CD4-positive, alpha-beta memory T cell (primary cell): ENCODE measurements around the gene CHST11. TPM values are rescaled to one million over a fixed set of nuclear protein-coding genes. Genes with fewer than 3 reads are reported as not detected.

ENCODE experiments used
- CTCF ChIA-PET: fragments of 350-600 bp; sonication (Branson Sonifier 250); formaldehyde crosslinking; loops from one replicate; lab custom pipeline; 2021; ENCODE audit warnings: inconsistent platforms; ENCODE audit not compliant: partially characterized antibody; lab: Charles Lee
- POLR2A ChIA-PET: fragments of 350-600 bp; sonication (Branson Sonifier 250); formaldehyde crosslinking; loops from one replicate; lab custom pipeline; 2021; ENCODE audit not compliant: partially characterized antibody; lab: Charles Lee
- DNase-seq, 5 donors: peaks; one replicate each; pipeline versions ENCODE4 v3.0.0 to v3.0.0-alpha.2; 2020 to 2022; ENCODE audit warnings: mixed read lengths in 1 of 5
- H3K27ac ChIP-seq: one replicate; pipeline ENCODE4 v1.7.0; 2013; ENCODE audit warnings: low read depth, low read length
- H3K27me3 ChIP-seq: 2 replicates; pipeline ENCODE4 v1.7.0; 2013; ENCODE audit warnings: mild to moderate bottlenecking, low read length, moderate library complexity; ENCODE audit not compliant: insufficient read depth
- H3K36me3 ChIP-seq: 2 replicates; pipeline ENCODE4 v1.7.0; 2013; ENCODE audit warnings: mild to moderate bottlenecking, low read length, moderate library complexity; ENCODE audit not compliant: insufficient read depth
- H3K4me1 ChIP-seq: 2 replicates; pipeline ENCODE4 v1.7.0; 2013; ENCODE audit warnings: mild to moderate bottlenecking, low read length, moderate library complexity; ENCODE audit not compliant: insufficient read depth
- H3K4me3 ChIP-seq, 2 donors: one replicate each; pipeline ENCODE4 v1.7.0; 2013; ENCODE audit warnings: low read length in 2 of 2, mild to moderate bottlenecking in 1 of 2
- H3K9me3 ChIP-seq, 2 donors: one replicate each; pipeline ENCODE4 v1.7.0; 2013; ENCODE audit warnings: low read length in 2 of 2, control low read depth in 1 of 2; ENCODE audit not compliant: control insufficient read depth in 1 of 2
- H3K27ac Mint-ChIP-seq, 7 donors: one replicate each; pipeline ENCODE4 v1.8.0; 2020 to 2021; ENCODE audit warnings: mixed read lengths in 7 of 7, mild to moderate bottlenecking in 6 of 7, inconsistent platforms in 3 of 7, moderate library complexity in 3 of 7
- H3K27me3 Mint-ChIP-seq, 2 donors: one replicate each; pipeline ENCODE4 v1.8.0; 2020 to 2021; ENCODE audit warnings: mixed read lengths in 2 of 2
- H3K36me3 Mint-ChIP-seq, 2 donors: one replicate each; pipeline ENCODE4 v1.8.0; 2020 to 2021; ENCODE audit warnings: mixed read lengths in 2 of 2, inconsistent platforms in 1 of 2, mild to moderate bottlenecking in 1 of 2
- H3K4me1 Mint-ChIP-seq, 4 donors: one replicate each; pipeline ENCODE4 v1.8.0; 2020 to 2021; ENCODE audit warnings: mixed read lengths in 4 of 4, mild to moderate bottlenecking in 1 of 4
- H3K4me3 Mint-ChIP-seq, 8 donors: one replicate each; pipeline ENCODE4 v1.8.0; 2020 to 2021; ENCODE audit warnings: mixed read lengths in 8 of 8, mild to moderate bottlenecking in 7 of 8, moderate library complexity in 6 of 8, inconsistent platforms in 3 of 8
- H3K9me3 Mint-ChIP-seq, 8 donors: one replicate each; pipeline ENCODE4 v1.8.0; 2020 to 2021; ENCODE audit warnings: mixed read lengths in 8 of 8, mild to moderate bottlenecking in 5 of 8, inconsistent platforms in 3 of 8, moderate library complexity in 1 of 8
- intact Hi-C: fragments of 100-400 bp; cut with micrococcal nuclease; formaldehyde crosslinking; loops from one replicate; pipeline ENCODE4 v1.15.1; 2023
- polyA plus RNA-seq, 2 donors: library from polyadenylated mRNA; unstranded; fragments of 300-500 nt; fragmentation: Illumina TruSeq; gene quantifications; one replicate each; pipeline ENCODE4 v1.2.3, GENCODE V29; 2021
- total RNA-seq, 2 experiments: library from RNA; stranded (reverse); gene quantifications; one replicate each; pipeline ENCODE4 v1.2.3, GENCODE V29; 2021

Gene CHST11
- total and polyA plus RNA-seq, 4 experiments from 2014 or later, result 55.1 to 64.6 (median 59.8) TPM

GRCh38 chr12:104439137-104439536 is 17.6 kb upstream of the CHST11 start:
- intact Hi-C loops, result no loop called here
- no peak overlapping the region for H3K4me3 ChIP-seq
- H3K27me3 ChIP-seq, result no peaks in the 10 kb centered on the region
- no peaks in the 10 kb centered on the region for H3K36me3 ChIP-seq
- H3K4me1 Mint-ChIP-seq, result peaks cover 0 to 7% (median 4%) of the 10 kb centered on the region in 4 donors
- ChIA-PET POLR2A (no interaction called here), CTCF (interaction anchor here (1.2 kb wide), 1 partner anchor 57 kb away, joined by 4 read pairs; no protein-coding TSS in a partner anchor)
- no peak overlapping the region for H3K27ac ChIP-seq
- H3K27me3 Mint-ChIP-seq, result peaks cover 6% of the 10 kb centered on the region in 2 donors
- H3K4me1 ChIP-seq, result no peaks in the 10 kb centered on the region
- no peak overlapping the region for H3K27ac Mint-ChIP-seq
- H3K36me3 Mint-ChIP-seq, result no peaks in the 10 kb centered on the region
- H3K9me3 Mint-ChIP-seq, result no peaks in the 10 kb centered on the region
- H3K4me3 Mint-ChIP-seq, result no peak overlapping the region
- no peak for DNase-seq
- H3K9me3 ChIP-seq, result no peaks in the 10 kb centered on the region

GRCh38 chr12:104443008-104443407 is 13.7 kb upstream of the CHST11 start:
- ChIA-PET CTCF (no interaction called here), POLR2A (no interaction called here)
- Mint-ChIP-seq H3K4me1 (peaks cover 0 to 2% (median under 1%) of the 10 kb centered on the region in 4 donors), H3K36me3 (no peaks in the 10 kb centered on the region), H3K27ac (no peak overlapping the region), H3K9me3 (peaks cover 0 to 1% (median 0%) of the 10 kb centered on the region in 8 donors), H3K4me3 (no peak overlapping the region), H3K27me3 (no peaks in the 10 kb centered on the region)
- H3K27me3 ChIP-seq, result no peaks in the 10 kb centered on the region
- no peaks in the 10 kb centered on the region for H3K4me1 ChIP-seq
- no peak overlapping the region for H3K27ac ChIP-seq
- intact Hi-C loops, result no loop called here
- H3K9me3 ChIP-seq, result no peaks in the 10 kb centered on the region
- no peaks in the 10 kb centered on the region for H3K36me3 ChIP-seq
- no peak for DNase-seq
- no peak overlapping the region for H3K4me3 ChIP-seq

GRCh38 chr12:104446646-104447421 is 9.9 kb upstream of the CHST11 start:
- ChIA-PET POLR2A (interaction anchor here (1.0 kb wide), 1 partner anchor 9 kb away, joined by 3 read pairs; no protein-coding TSS in a partner anchor), CTCF (interaction anchor here (1.2 to 2.6 kb wide), 2 partner anchors 65 to 88 kb away, joined by 3 to 7 read pairs; no protein-coding TSS in a partner anchor)
- Histone ChIP-seq H3K4me3 (no peak overlapping the region), H3K36me3 (no peaks in the 10 kb centered on the region), H3K9me3 (no peaks in the 10 kb centered on the region), H3K4me1 (no peaks in the 10 kb centered on the region), H3K27ac (no peak overlapping the region), H3K27me3 (no peaks in the 10 kb centered on the region)
- DNase-seq, result no peak
- intact Hi-C loops, result no loop called here
- peaks cover 0 to 2% (median 0%) of the 10 kb centered on the region in 4 donors for H3K4me1 Mint-ChIP-seq
- H3K36me3 Mint-ChIP-seq, result no peaks in the 10 kb centered on the region
- H3K27ac Mint-ChIP-seq, result no peak overlapping the region
- H3K9me3 Mint-ChIP-seq, result peaks cover 0 to 1% (median 0%) of the 10 kb centered on the region in 8 donors
- no peaks in the 10 kb centered on the region for H3K27me3 Mint-ChIP-seq
- no peak overlapping the region for H3K4me3 Mint-ChIP-seq

- H3K4me1 ChIP-seq, result no peaks in the 10 kb centered on the region
- H3K4me3 ChIP-seq, result no peak overlapping the region
- H3K27ac ChIP-seq, result no peak overlapping the region
- intact Hi-C loops, result no loop called here
- Mint-ChIP-seq H3K4me3 (no peak overlapping the region), H3K27ac (peak overlapping the region in 1 of 7 donors; percentile 23), H3K9me3 (peaks cover 0 to 1% (median 0%) of the 10 kb centered on the region in 8 donors), H3K36me3 (no peaks in the 10 kb centered on the region), H3K4me1 (peaks cover 0 to 2% (median 0%) of the 10 kb centered on the region in 4 donors), H3K27me3 (no peaks in the 10 kb centered on the region)
- POLR2A ChIA-PET, result interaction anchor here (1.0 kb wide), 1 partner anchor 8 kb away, joined by 3 read pairs; no protein-coding TSS in a partner anchor
- no peaks in the 10 kb centered on the region for H3K9me3 ChIP-seq
- CTCF ChIA-PET, result no interaction called here
- H3K36me3 ChIP-seq, result no peaks in the 10 kb centered on the region
- H3K27me3 ChIP-seq, result no peaks in the 10 kb centered on the region
- DNase-seq, result no peak
These were observed 8.7 kb upstream of the CHST11 start for GRCh38 chr12:104448031-104448430.

- CTCF ChIA-PET, result no interaction called here
- no peaks in the 10 kb centered on the region for H3K27me3 ChIP-seq
- no peak overlapping the region for H3K27ac ChIP-seq
- Mint-ChIP-seq H3K4me3 (no peak overlapping the region), H3K27me3 (no peaks in the 10 kb centered on the region), H3K4me1 (peaks cover 0 to 2% (median under 1%) of the 10 kb centered on the region in 4 donors), H3K9me3 (peaks cover 0 to 1% (median 0%) of the 10 kb centered on the region in 8 donors), H3K27ac (no peak overlapping the region), H3K36me3 (no peaks in the 10 kb centered on the region)
- intact Hi-C loops, result no loop called here
- H3K4me3 ChIP-seq, result no peak overlapping the region
- H3K9me3 ChIP-seq, result no peaks in the 10 kb centered on the region
- POLR2A ChIA-PET, result no interaction called here
- H3K4me1 ChIP-seq, result no peaks in the 10 kb centered on the region
- H3K36me3 ChIP-seq, result no peaks in the 10 kb centered on the region
- no peak for DNase-seq
These were observed 8.3 kb upstream of the CHST11 start for GRCh38 chr12:104448451-104448850.

- Mint-ChIP-seq H3K4me3 (no peak overlapping the region), H3K27ac (no peak overlapping the region), H3K9me3 (peaks cover 0 to 1% (median 0%) of the 10 kb centered on the region in 8 donors), H3K4me1 (peaks cover 7 to 14% (median 9%) of the 10 kb centered on the region in 4 donors), H3K36me3 (no peaks in the 10 kb centered on the region), H3K27me3 (no peaks in the 10 kb centered on the region)
- DNase-seq, result no peak
- Histone ChIP-seq H3K4me3 (no peak overlapping the region), H3K9me3 (no peaks in the 10 kb centered on the region), H3K4me1 (peaks cover 5% of the 10 kb centered on the region), H3K36me3 (no peaks in the 10 kb centered on the region), H3K27me3 (no peaks in the 10 kb centered on the region), H3K27ac (no peak overlapping the region)
- intact Hi-C loops, result no loop called here
- ChIA-PET POLR2A (interaction anchor here (1.1 kb wide), 1 partner anchor 11 kb away, joined by 3 read pairs; no protein-coding TSS in a partner anchor), CTCF (interaction anchor here (1.4 kb wide), 1 partner anchor 405 kb away, joined by 3 read pairs; no protein-coding TSS in a partner anchor)
These were observed 6.0 kb upstream of the CHST11 start for GRCh38 chr12:104450700-104451099.

- Histone ChIP-seq H3K9me3 (no peaks in the 10 kb centered on the region), H3K27me3 (no peaks in the 10 kb centered on the region), H3K4me1 (peaks cover 13% of the 10 kb centered on the region), H3K36me3 (no peaks in the 10 kb centered on the region), H3K4me3 (no peak overlapping the region), H3K27ac (no peak overlapping the region)
- POLR2A ChIA-PET, result no interaction called here
- H3K27me3 Mint-ChIP-seq, result no peaks in the 10 kb centered on the region
- peak overlapping the region in 2 of 7 donors; percentile 9 to 53 for H3K27ac Mint-ChIP-seq
- CTCF ChIA-PET, result interaction anchor here (1.3 to 1.4 kb wide), 2 partner anchors 70 to 404 kb away, joined by 3 read pairs; no protein-coding TSS in a partner anchor
- peaks cover 10 to 25% (median 17%) of the 10 kb centered on the region in 4 donors for H3K4me1 Mint-ChIP-seq
- no peak overlapping the region for H3K4me3 Mint-ChIP-seq
- DNase-seq, result no peak
- H3K9me3 Mint-ChIP-seq, result no peaks in the 10 kb centered on the region
- intact Hi-C loops, result no loop called here
- peaks cover 0 to 3% of the 10 kb centered on the region in 2 donors for H3K36me3 Mint-ChIP-seq
These were observed 4.7 kb upstream of the CHST11 start for GRCh38 chr12:104452087-104452486.
